GM19240 (cell line): ENCODE measurements around the gene MAP4K4.
"Not testable (repeated sequence)": the region's sequence is repeated elsewhere in the genome, so short reads cannot be mapped to it uniquely, and the experiment has no call there.

Experiments used
- DNase-seq: peaks from one replicate; pipeline ENCODE4 v3.0.0; 2011; ENCODE audit warnings: low spot score; ENCODE audit not compliant: insufficient read length

Gene MAP4K4

GRCh38 chr2:101901241-101901640 is 203.7 kb downstream of the MAP4K4 start:
- DNase-seq = no peak

GRCh38 chr2:101902169-101902568 is 204.7 kb downstream of the MAP4K4 start:
- DNase-seq = no peak

GRCh38 chr2:101904916-101905315 is 207.4 kb downstream of the MAP4K4 start:
- DNase-seq = no peak

GRCh38 chr2:101905746-101906336 is 208.3 kb downstream of the MAP4K4 start:
- DNase-seq = no peak

GRCh38 chr2:101909760-101910159 is 212.3 kb downstream of the MAP4K4 start:
- DNase-seq = no peak

GRCh38 chr2:101912545-101912944 is 215.0 kb downstream of the MAP4K4 start:
- no peak for DNase-seq

- no peak for DNase-seq
These were observed 223.9 kb downstream of the MAP4K4 start for GRCh38 chr2:101921319-101921952.

- no peak for DNase-seq
These were observed 224.4 kb downstream of the MAP4K4 start for GRCh38 chr2:101921953-101922325.

GRCh38 chr2:101924311-101924710 is 226.8 kb downstream of the MAP4K4 start:
- not testable (repeated sequence) for DNase-seq

- DNase-seq = no peak
These were observed 232.5 kb downstream of the MAP4K4 start for GRCh38 chr2:101930019-101930418.

- DNase-seq = no peak
These were observed 233.3 kb downstream of the MAP4K4 start for GRCh38 chr2:101930847-101931246.

GRCh38 chr2:101931402-101931801 is 233.9 kb downstream of the MAP4K4 start:
- no peak for DNase-seq

- not testable (repeated sequence) for DNase-seq
These were observed 238.3 kb downstream of the MAP4K4 start for GRCh38 chr2:101935764-101936163.

GRCh38 chr2:101942851-101943250 is 245.3 kb downstream of the MAP4K4 start:
- no peak for DNase-seq
